Measurements from ENCODE around the gene MDFIC2.

MDFIC2 gene

DNA sequence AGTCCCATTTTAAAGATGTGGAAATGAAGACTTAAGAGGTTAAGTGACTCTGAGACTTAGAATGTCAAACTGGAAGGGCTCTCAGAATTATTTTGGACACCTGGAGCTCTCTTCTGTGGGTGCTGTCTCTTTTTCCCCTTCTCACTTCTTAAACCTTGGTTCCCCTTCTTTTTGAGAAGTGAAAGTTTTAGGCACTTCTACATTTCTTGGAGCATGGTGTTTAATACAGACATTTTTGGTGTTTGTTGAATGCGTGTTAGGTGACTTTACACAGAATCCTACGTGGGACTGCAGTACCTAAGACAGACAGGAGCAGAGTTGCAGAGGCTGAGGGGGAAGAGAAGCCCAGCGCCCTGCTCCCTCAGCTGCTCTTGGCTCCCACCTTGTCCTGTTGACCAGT is 133.3 kb downstream of the MDFIC2 start:
- no peak for FAIRE-seq

DNA sequence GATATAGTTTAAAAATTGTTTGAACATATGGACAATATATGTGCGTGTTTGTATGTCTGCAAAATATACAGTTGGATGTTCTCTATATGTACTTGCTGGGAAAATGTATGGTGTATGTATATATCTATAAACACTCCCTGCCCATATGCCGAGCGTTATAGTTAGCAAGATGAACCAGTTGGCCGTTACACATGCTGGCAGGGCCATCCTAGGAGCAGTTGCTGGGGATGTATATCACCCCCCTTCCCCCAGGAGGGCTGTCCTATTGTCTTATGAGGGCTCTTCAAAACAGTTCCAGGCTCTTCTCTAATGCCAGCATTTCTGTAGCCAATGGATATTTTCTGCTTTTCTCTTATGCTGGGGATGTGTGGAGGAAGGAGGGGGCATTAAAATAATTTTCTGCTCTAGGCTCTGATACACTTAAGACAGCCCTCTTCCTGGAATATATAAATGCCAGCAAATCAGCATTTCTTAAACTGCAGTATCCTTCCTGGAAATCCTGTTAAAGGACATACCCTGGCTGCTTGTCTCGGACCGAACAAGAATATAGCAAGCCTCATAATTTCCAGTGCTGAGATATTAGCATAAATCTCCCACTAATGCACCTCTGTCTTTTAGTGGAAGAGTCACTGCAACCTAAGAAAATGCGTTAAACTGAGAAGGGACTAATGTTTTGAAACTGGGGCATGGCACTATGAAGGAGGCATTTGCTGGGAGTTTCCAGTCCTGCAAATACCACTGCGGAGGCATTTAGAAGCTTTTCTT is 134.4 kb downstream of the MDFIC2 start:
- no peak for FAIRE-seq

DNA sequence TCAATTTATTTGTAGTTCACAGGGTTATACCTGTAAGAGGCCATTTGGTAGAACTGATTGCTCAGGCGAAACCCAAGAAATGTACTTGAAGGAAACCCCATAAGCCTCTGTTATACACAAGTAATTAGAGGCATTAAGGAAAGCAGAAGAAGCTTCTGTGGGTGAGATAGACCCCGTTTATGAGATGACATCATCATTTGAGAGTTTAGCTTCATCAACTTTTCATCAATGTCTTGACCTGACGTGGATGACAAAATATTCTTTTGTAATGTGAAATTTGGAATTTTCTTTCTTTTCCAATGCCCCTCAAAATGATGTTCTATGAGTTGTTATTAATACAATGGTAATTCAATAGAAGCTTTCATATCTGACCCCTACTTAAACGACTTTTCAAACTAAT is 136.2 kb downstream of the MDFIC2 start:
- no peak for FAIRE-seq

DNA sequence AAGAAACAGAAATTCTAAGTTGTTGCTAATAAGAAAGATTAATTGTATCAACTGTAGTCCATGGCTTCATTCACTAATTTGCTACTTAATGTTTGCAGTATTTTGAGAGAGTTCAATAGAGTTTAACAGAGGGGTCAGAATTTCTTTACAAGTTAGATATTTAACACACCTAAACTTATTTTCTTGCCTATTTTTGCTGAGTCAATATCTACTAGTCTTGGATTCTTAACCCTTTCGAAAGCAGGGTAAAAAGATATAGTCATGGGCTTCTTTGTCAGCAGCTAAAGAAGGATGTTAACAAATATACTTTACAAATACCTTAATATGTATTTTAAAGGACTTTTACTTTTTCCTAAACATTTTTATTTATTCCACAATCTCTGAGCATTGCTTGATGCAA is 155.6 kb downstream of the MDFIC2 start:
- FAIRE-seq: no peak

GRCh38 chr3:70150599-70150998 is 161.8 kb downstream of the MDFIC2 start:
- no peak for FAIRE-seq

- FAIRE-seq: no peak
These were observed 162.6 kb downstream of the MDFIC2 start for GRCh38 chr3:70149714-70150400.

Measured in colon (tissue), 2 donors.